Gastroesophageal sphincter (tissue), 3 donors: ENCODE measurements around the gene RTF1.

Experiments used
- CTCF ChIP-seq, 4 experiments: fragments of 200-600 bp in 2 of 4; fragments of 450-650 bp in 2 of 4; sonication (generic) in 1 of 4; IDR thresholded peaks; one replicate each; pipeline ENCODE4 v1.5.1; 2017 to 2019; ENCODE audit warnings: antibody characterized with exemption in 4 of 4, mild to moderate bottlenecking in 2 of 4, moderate library complexity in 2 of 4
- EP300 ChIP-seq: sonication (generic); formaldehyde crosslinking; IDR thresholded peaks from one replicate; pipeline ENCODE4 v1.6.1; 2017; ENCODE audit warnings: antibody characterized with exemption, mild to moderate bottlenecking
- POLR2A ChIP-seq, 2 donors: fragments of 450-650 bp; IDR thresholded peaks; one replicate each; pipeline ENCODE4 v1.6.1; 2017; ENCODE audit warnings: antibody characterized with exemption in 2 of 2, mild to moderate bottlenecking in 2 of 2, moderate library complexity in 1 of 2
- POLR2AphosphoS5 ChIP-seq: sonication (generic); formaldehyde crosslinking; IDR thresholded peaks from one replicate; pipeline ENCODE4 v1.6.1; 2017; ENCODE audit warnings: antibody characterized with exemption

GRCh38 chr15:41492597-41493204 lies 75.8 kb downstream of the RTF1 start:
- TF ChIP-seq CTCF (IDR thresholded peaks at IDR 0.05) (no peak), POLR2A (IDR thresholded peaks at IDR 0.05) (no peak), EP300 (no peak), POLR2AphosphoS5 (no peak)
